ENCODE results near the gene MGLL.

Gene MGLL

GRCh38 chr3:127674101-127674721 is 148.1 kb downstream of the MGLL start:
- no peaks in the 10 kb centered on the region for H3K27me3 ChIP-seq (ENCODE audit: control insufficient read depth, insufficient read depth, low read length)
- H3K9me3 ChIP-seq (ENCODE audit: control insufficient read depth, insufficient read depth, low read length): no peaks in the 10 kb centered on the region
- no peak overlapping the region for H3K4me3 ChIP-seq (ENCODE audit: low read length)
- H3K4me1 ChIP-seq (ENCODE audit: control insufficient read depth, insufficient read depth, low read length): peaks cover 6% of the 10 kb centered on the region; the same call in 1 of the 2 replicates
- no peak for DNase-seq (ENCODE audit: low read depth, low spot score)
- no peak overlapping the region for H3K27ac ChIP-seq (ENCODE audit: low read length)
- no peaks in the 10 kb centered on the region; the same call in 1 of the 2 replicates for H3K36me3 ChIP-seq (ENCODE audit: control insufficient read depth, insufficient read depth, low read length)
- WGBS (ENCODE audit: insufficient coverage, insufficient read length): no CpG with 5 or more reads among the region's 17 CpGs

GRCh38 chr3:127673191-127674100 is 148.9 kb downstream of the MGLL start:
- no peaks in the 10 kb centered on the region; the same call in 1 of the 2 replicates for H3K36me3 ChIP-seq (ENCODE audit: control insufficient read depth, insufficient read depth, low read length)
- peaks cover 6% of the 10 kb centered on the region; the same call in 1 of the 2 replicates for H3K4me1 ChIP-seq (ENCODE audit: control insufficient read depth, insufficient read depth, low read length)
- no CpG with 5 or more reads among the region's 51 CpGs for WGBS (ENCODE audit: insufficient coverage, insufficient read length)
- H3K4me3 ChIP-seq (ENCODE audit: low read length): peak overlapping the region; percentile 75; the same call in 1 of the 2 replicates
- no peaks in the 10 kb centered on the region for H3K9me3 ChIP-seq (ENCODE audit: control insufficient read depth, insufficient read depth, low read length)
- no peak for DNase-seq (ENCODE audit: low read depth, low spot score)
- H3K27ac ChIP-seq (ENCODE audit: low read length): no peak overlapping the region
- no peaks in the 10 kb centered on the region for H3K27me3 ChIP-seq (ENCODE audit: control insufficient read depth, insufficient read depth, low read length)

- no peak within 1 kb of the TSS for H3K27ac ChIP-seq (ENCODE audit: low read length)
- H3K36me3 ChIP-seq (ENCODE audit: control insufficient read depth, insufficient read depth, low read length): no peaks in the 10 kb centered on the region; the same call in 1 of the 2 replicates
- no peaks in the 10 kb centered on the region for H3K9me3 ChIP-seq (ENCODE audit: control insufficient read depth, insufficient read depth, low read length)
- WGBS (ENCODE audit: insufficient coverage, insufficient read length): no CpG with 5 or more reads among the region's 102 CpGs
- no peaks in the 10 kb centered on the region for H3K27me3 ChIP-seq (ENCODE audit: control insufficient read depth, insufficient read depth, low read length)
- no peak for DNase-seq (ENCODE audit: low read depth, low spot score)
- H3K4me1 ChIP-seq (ENCODE audit: control insufficient read depth, insufficient read depth, low read length): peaks cover 6% of the 10 kb centered on the region; the same call in 1 of the 2 replicates
- H3K4me3 ChIP-seq (ENCODE audit: low read length): peak within 1 kb of the TSS; percentile 75; the same call in 1 of the 2 replicates
Measured at GRCh38 chr3:127672429-127673190, 149.7 kb downstream of the MGLL start, which contains the start of gene ABTB1. TSS of gene ABTB1 (plus strand) at chr3:127672952. CDS start at chr3:127673026, 74 bp downstream.

- WGBS (ENCODE audit: insufficient coverage, insufficient read length): no CpG with 5 or more reads among the region's 44 CpGs
- peaks cover 6% of the 10 kb centered on the region; the same call in 1 of the 2 replicates for H3K4me1 ChIP-seq (ENCODE audit: control insufficient read depth, insufficient read depth, low read length)
- no peak overlapping the region for H3K27ac ChIP-seq (ENCODE audit: low read length)
- H3K4me3 ChIP-seq (ENCODE audit: low read length): peak overlapping the region; percentile 59; the same call in 1 of the 2 replicates
- no peaks in the 10 kb centered on the region for H3K9me3 ChIP-seq (ENCODE audit: control insufficient read depth, insufficient read depth, low read length)
- no peak for DNase-seq (ENCODE audit: low read depth, low spot score)
- H3K27me3 ChIP-seq (ENCODE audit: control insufficient read depth, insufficient read depth, low read length): no peaks in the 10 kb centered on the region
- H3K36me3 ChIP-seq (ENCODE audit: control insufficient read depth, insufficient read depth, low read length): no peaks in the 10 kb centered on the region; the same call in 1 of the 2 replicates
Measured at GRCh38 chr3:127671523-127672428, 150.5 kb downstream of the MGLL start.

GRCh38 chr3:127670761-127671522 is 151.4 kb downstream of the MGLL start:
- Histone ChIP-seq H3K27ac (ENCODE audit: low read length) (no peak overlapping the region), H3K27me3 (ENCODE audit: control insufficient read depth, insufficient read depth, low read length) (no peaks in the 10 kb centered on the region), H3K36me3 (ENCODE audit: control insufficient read depth, insufficient read depth, low read length) (no peaks in the 10 kb centered on the region; the same call in 1 of the 2 replicates), H3K4me1 (ENCODE audit: control insufficient read depth, insufficient read depth, low read length) (peaks cover 6% of the 10 kb centered on the region; the same call in 1 of the 2 replicates), H3K4me3 (ENCODE audit: low read length) (no peak overlapping the region), H3K9me3 (ENCODE audit: control insufficient read depth, insufficient read depth, low read length) (no peaks in the 10 kb centered on the region)
- WGBS (ENCODE audit: insufficient coverage, insufficient read length): no CpG with 5 or more reads among the region's 20 CpGs
- no peak for DNase-seq (ENCODE audit: low read depth, low spot score)

- no peak overlapping the region for H3K4me3 ChIP-seq (ENCODE audit: low read length)
Measured at GRCh38 chr3:127670229-127670559, 152.1 kb downstream of the MGLL start.

GRCh38 chr3:127669541-127670228 is 152.6 kb downstream of the MGLL start:
- no peaks in the 10 kb centered on the region for H3K27me3 ChIP-seq (ENCODE audit: control insufficient read depth, insufficient read depth, low read length)
- DNase-seq (ENCODE audit: low read depth, low spot score): no peak
- no CpG with 5 or more reads among the region's 14 CpGs for WGBS (ENCODE audit: insufficient coverage, insufficient read length)

More at GRCh38 chr3:127670229-127670559, 152.1 kb downstream of the MGLL start:
- no peaks in the 10 kb centered on the region for H3K9me3 ChIP-seq (ENCODE audit: control insufficient read depth, insufficient read depth, low read length)
- H3K27me3 ChIP-seq (ENCODE audit: control insufficient read depth, insufficient read depth, low read length): no peaks in the 10 kb centered on the region
- peaks cover 6% of the 10 kb centered on the region; the same call in 1 of the 2 replicates for H3K4me1 ChIP-seq (ENCODE audit: control insufficient read depth, insufficient read depth, low read length)
- no peak overlapping the region for H3K27ac ChIP-seq (ENCODE audit: low read length)
- DNase-seq (ENCODE audit: low read depth, low spot score): no peak
- no peaks in the 10 kb centered on the region; the same call in 1 of the 2 replicates for H3K36me3 ChIP-seq (ENCODE audit: control insufficient read depth, insufficient read depth, low read length)
- no CpG with 5 or more reads among the region's 7 CpGs for WGBS (ENCODE audit: insufficient coverage, insufficient read length)

GRCh38 chr3:127668906-127669305 is 153.4 kb downstream of the MGLL start:
- peaks cover 5% of the 10 kb centered on the region; the same call in 1 of the 2 replicates for H3K4me1 ChIP-seq (ENCODE audit: control insufficient read depth, insufficient read depth, low read length)
- H3K27me3 ChIP-seq (ENCODE audit: control insufficient read depth, insufficient read depth, low read length): no peaks in the 10 kb centered on the region
- H3K9me3 ChIP-seq (ENCODE audit: control insufficient read depth, insufficient read depth, low read length): no peaks in the 10 kb centered on the region
- DNase-seq (ENCODE audit: low read depth, low spot score): no peak
- no peaks in the 10 kb centered on the region; the same call in 1 of the 2 replicates for H3K36me3 ChIP-seq (ENCODE audit: control insufficient read depth, insufficient read depth, low read length)
- no peak overlapping the region for H3K27ac ChIP-seq (ENCODE audit: low read length)
- no CpG with 5 or more reads among the region's 7 CpGs for WGBS (ENCODE audit: insufficient coverage, insufficient read length)
- H3K4me3 ChIP-seq (ENCODE audit: low read length): no peak overlapping the region

More at GRCh38 chr3:127669541-127670228, 152.6 kb downstream of the MGLL start:
- Histone ChIP-seq H3K4me1 (ENCODE audit: control insufficient read depth, insufficient read depth, low read length) (peaks cover 6% of the 10 kb centered on the region; the same call in 1 of the 2 replicates), H3K27ac (ENCODE audit: low read length) (no peak overlapping the region), H3K4me3 (ENCODE audit: low read length) (no peak overlapping the region), H3K36me3 (ENCODE audit: control insufficient read depth, insufficient read depth, low read length) (no peaks in the 10 kb centered on the region; the same call in 1 of the 2 replicates), H3K9me3 (ENCODE audit: control insufficient read depth, insufficient read depth, low read length) (no peaks in the 10 kb centered on the region)
